Activated CD4-positive, alpha-beta T cell treated with anti-CD3 and anti-CD28 coated beads, Interleukin-2, amount 50 U/mL, for 16 hours (primary cell): ENCODE data around the gene SPRR4.
"Not testable (repeated sequence)": the region's sequence is repeated elsewhere in the genome, so short reads cannot be mapped to it uniquely, and the experiment has no call there.

Experiments
- DNase-seq: peaks from one replicate; pipeline ENCODE4 v3.0.0-alpha.2; 2020

Gene SPRR4

GRCh38 chr1:152967201-152967600 lies 3.2 kb upstream of the SPRR4 start:
- peak; percentile 51 for DNase-seq

- peak; percentile 24 for DNase-seq
Observed at GRCh38 chr1:152968248-152968647, 2.2 kb upstream of the SPRR4 start.

- DNase-seq, result no peak
Observed at GRCh38 chr1:152969036-152969435, 1.4 kb upstream of the SPRR4 start.

- no peak for DNase-seq
Observed at GRCh38 chr1:152972196-152972886, 1.9 kb downstream of the SPRR4 start.

- no peak for DNase-seq
Observed at GRCh38 chr1:152976688-152977087, 6.2 kb downstream of the SPRR4 start.

- no peak for DNase-seq
Observed at GRCh38 chr1:152977614-152978013, 7.2 kb downstream of the SPRR4 start.

- DNase-seq, result no peak
Observed at GRCh38 chr1:152980676-152981075, 10.2 kb downstream of the SPRR4 start.

- DNase-seq, result no peak
Observed at GRCh38 chr1:152981146-152981871, 10.9 kb downstream of the SPRR4 start.

GRCh38 chr1:152982076-152982475 lies 11.6 kb downstream of the SPRR4 start:
- no peak for DNase-seq

GRCh38 chr1:152983234-152983633 lies 12.8 kb downstream of the SPRR4 start:
- DNase-seq, result no peak

- DNase-seq, result no peak
Observed at GRCh38 chr1:152983743-152984142, 13.3 kb downstream of the SPRR4 start, which contains the start of gene SPRR1A. TSS of gene SPRR1A (plus strand) at chr1:152984081. CDS start at chr1:152985231, 1,150 bp downstream.

GRCh38 chr1:152986578-152986977 lies 16.1 kb downstream of the SPRR4 start:
- DNase-seq, result no peak

GRCh38 chr1:152993186-152993585 lies 22.7 kb downstream of the SPRR4 start:
- no peak for DNase-seq

- DNase-seq, result no peak
Observed at GRCh38 chr1:152995842-152996241, 25.4 kb downstream of the SPRR4 start.

- DNase-seq, result no peak
Observed at GRCh38 chr1:152996633-152997400, 26.4 kb downstream of the SPRR4 start.

GRCh38 chr1:152997901-152998300 lies 27.5 kb downstream of the SPRR4 start:
- DNase-seq, result no peak

GRCh38 chr1:152998476-152998875 lies 28.0 kb downstream of the SPRR4 start:
- DNase-seq, result no peak

GRCh38 chr1:152999818-153000217 lies 29.4 kb downstream of the SPRR4 start:
- DNase-seq, result no peak

- DNase-seq, result no peak
Observed at GRCh38 chr1:153000294-153000693, 29.8 kb downstream of the SPRR4 start.

- no peak for DNase-seq
Observed at GRCh38 chr1:153001382-153001781, 30.9 kb downstream of the SPRR4 start, which contains the start of gene SPRR3. TSS of gene SPRR3 (plus strand) at chr1:153001749. CDS start at chr1:153003021, 1,272 bp downstream.

- DNase-seq, result not testable (repeated sequence)
Observed at GRCh38 chr1:153011235-153011758, 40.8 kb downstream of the SPRR4 start.

- not testable (repeated sequence) for DNase-seq
Observed at GRCh38 chr1:153021829-153022228, 51.4 kb downstream of the SPRR4 start.
